Memory B cell (primary cell): ENCODE measurements around the gene DPCD.
A peak's percentile ranks its signal among the peaks of the same experiment; 100 is the strongest.

ENCODE experiments used
- ATAC-seq: fragments of 150-1000 bp; cut with Tn5 transposase; 2 replicates; pipeline ENCODE4 v1.10.0; 2021; ENCODE audit warnings: low read depth, mild to moderate bottlenecking, moderate library complexity
- DNase-seq, 2 donors: peaks; one replicate each; pipeline ENCODE4 v3.0.0; 2022; ENCODE audit warnings: low spot score in 2 of 2
- H3K27ac Mint-ChIP-seq: one replicate; pipeline ENCODE4 v1.8.0; 2022; ENCODE audit warnings: mild to moderate bottlenecking, moderate library complexity, mixed read lengths
- H3K27me3 Mint-ChIP-seq: one replicate; pipeline ENCODE4 v1.8.0; 2022; ENCODE audit warnings: mixed read lengths
- H3K36me3 Mint-ChIP-seq: one replicate; pipeline ENCODE4 v1.8.0; 2022; ENCODE audit warnings: mild to moderate bottlenecking, mixed read lengths
- H3K4me1 Mint-ChIP-seq: one replicate; pipeline ENCODE4 v1.8.0; 2022; ENCODE audit warnings: mixed read lengths
- H3K4me3 Mint-ChIP-seq: one replicate; pipeline ENCODE4 v1.8.0; 2022; ENCODE audit warnings: mild to moderate bottlenecking, moderate library complexity, mixed read lengths
- H3K9me3 Mint-ChIP-seq: one replicate; pipeline ENCODE4 v1.8.0; 2022; ENCODE audit warnings: mixed read lengths

The DPCD gene

DNA sequence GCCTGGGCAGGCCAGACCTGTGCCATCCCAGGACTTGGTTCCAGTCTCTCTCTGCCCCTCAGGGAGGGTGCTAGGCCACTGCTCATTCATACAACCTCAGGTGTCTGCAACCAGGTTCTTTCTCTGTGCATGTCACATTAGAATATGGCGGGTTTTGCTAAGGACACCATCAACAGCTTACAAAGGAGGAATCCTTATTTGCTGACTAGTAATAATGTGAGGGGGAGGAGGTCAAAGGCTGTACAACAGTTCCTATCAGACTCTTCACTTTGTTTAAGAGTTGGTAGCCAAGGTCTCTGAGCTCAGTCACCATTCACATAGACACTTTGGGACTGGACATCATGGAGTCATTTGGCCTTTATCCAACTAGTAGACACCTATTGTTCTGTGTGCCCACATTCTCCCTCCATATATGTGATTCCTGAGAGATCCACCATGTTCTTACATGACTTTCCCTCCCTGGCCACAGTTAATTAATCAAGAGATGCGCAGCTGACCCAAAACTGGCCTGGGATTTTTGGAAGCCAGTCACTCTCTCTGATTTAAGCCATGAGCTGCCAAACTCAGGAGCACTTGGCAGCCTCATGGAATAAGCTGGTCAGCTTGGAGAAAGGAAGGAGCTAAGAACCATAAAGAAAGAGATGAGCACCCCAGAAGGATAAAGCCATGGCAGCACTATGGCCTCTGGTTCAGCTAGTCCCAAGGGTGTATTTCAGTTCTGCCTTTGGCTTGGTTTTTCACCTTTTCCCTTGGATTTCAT lies 51.2 kb downstream of the DPCD start:
- DNase-seq (no peak), ATAC-seq (no peak)
- Mint-ChIP-seq H3K27me3 (no peaks in the 10 kb centered on the region), H3K4me1 (peaks cover 6% of the 10 kb centered on the region), H3K4me3 (no peak overlapping the region), H3K27ac (peak overlapping the region; percentile 13), H3K36me3 (peaks cover 19% of the 10 kb centered on the region), H3K9me3 (no peaks in the 10 kb centered on the region)

DNA sequence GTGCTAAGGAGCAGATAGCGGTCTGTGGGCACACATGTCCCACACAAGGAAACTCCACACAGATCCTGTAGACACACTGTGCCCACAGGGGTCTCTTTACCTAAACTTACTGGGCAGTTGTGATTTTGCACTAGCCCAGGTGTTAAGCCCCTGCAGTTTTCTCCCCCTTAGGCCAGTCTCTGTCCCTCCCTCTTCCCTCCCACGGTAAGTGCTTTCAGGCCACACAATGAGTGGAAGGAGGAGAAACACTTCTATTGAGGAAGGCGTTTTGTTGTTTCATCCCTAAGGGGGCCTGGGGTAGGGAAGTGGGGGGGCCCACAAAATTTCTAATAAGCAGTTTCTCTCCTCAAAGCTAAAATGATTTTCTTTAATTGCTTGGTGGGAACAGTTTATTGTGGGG lies 55.4 kb downstream of the DPCD start:
- no peak overlapping the region for H3K4me3 Mint-ChIP-seq
- ATAC-seq: no peak
- H3K4me1 Mint-ChIP-seq: peaks cover 8% of the 10 kb centered on the region
- no peak overlapping the region for H3K27ac Mint-ChIP-seq
- no peak for DNase-seq
- peaks cover 19% of the 10 kb centered on the region for H3K36me3 Mint-ChIP-seq
- no peaks in the 10 kb centered on the region for H3K27me3 Mint-ChIP-seq
- no peaks in the 10 kb centered on the region for H3K9me3 Mint-ChIP-seq

DNA sequence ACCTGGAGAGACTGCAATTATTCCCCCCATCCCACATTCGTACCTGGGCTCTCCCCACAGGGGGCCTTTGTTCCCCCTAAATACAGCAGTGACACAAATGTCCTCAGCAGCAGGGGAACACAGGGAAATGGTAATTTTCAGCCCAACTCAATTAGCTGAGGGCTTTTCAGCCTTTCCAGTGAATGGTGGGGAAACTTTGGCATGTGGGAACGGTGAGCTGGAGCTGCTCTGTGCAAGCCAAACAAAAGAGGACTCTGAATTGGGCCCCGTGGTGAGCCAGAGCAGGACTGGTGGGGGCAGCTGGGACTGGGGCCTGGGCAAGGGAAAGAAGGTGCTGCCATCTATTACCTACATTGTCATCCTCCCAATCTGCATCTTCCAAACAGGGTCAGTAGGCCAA lies 55.9 kb downstream of the DPCD start:
- Mint-ChIP-seq H3K9me3 (no peaks in the 10 kb centered on the region), H3K27me3 (no peaks in the 10 kb centered on the region), H3K27ac (no peak overlapping the region), H3K4me3 (no peak overlapping the region), H3K36me3 (peaks cover 21% of the 10 kb centered on the region), H3K4me1 (peaks cover 8% of the 10 kb centered on the region)
- DNase-seq: no peak
- ATAC-seq: no peak

DNA sequence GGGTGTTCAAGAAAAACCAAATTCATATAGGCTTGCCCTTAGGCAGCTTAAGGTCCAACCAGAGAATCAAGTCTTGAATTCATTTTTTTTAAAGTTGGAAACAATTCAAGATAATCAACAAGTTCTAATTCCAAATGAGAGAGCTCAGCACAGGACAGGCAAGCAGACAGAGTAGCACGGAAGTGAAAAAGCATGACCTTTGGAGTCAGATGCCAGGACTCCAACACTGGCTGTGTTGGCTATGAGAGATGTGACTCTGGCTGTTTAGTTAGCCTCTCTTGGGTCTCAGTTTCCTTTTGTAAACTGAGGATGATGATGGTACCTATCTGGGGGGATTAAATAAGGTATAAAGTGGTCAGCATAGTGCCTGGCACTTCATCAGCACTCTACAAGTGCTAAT lies 57.5 kb downstream of the DPCD start:
- DNase-seq (no peak), ATAC-seq (no peak)
- Mint-ChIP-seq H3K27ac (peak overlapping the region; percentile 63), H3K4me3 (no peak overlapping the region), H3K27me3 (no peaks in the 10 kb centered on the region), H3K4me1 (peaks cover 8% of the 10 kb centered on the region), H3K36me3 (peaks cover 21% of the 10 kb centered on the region), H3K9me3 (no peaks in the 10 kb centered on the region)

DNA sequence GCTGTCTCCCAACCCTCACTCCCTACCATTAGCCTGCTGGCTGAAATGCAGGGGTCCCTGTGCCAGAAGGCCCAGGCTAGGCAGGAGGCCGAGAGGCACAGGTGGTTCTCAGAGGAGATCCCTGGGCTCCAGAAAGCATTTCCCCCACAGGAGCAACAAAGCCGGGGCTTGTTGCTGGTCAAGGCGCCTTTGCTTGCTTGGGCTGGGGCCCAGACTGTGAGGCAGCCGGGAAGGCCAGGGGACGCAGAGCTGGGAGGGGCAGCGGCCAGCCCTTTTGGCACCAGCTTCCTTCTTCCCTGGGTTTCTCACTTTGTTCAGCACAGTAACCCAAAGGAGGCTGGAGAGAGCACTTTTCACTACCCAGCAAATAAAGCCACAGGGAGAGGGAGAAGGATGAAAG lies 58.2 kb downstream of the DPCD start:
- Mint-ChIP-seq H3K4me1 (peaks cover 8% of the 10 kb centered on the region), H3K4me3 (no peak overlapping the region), H3K27me3 (no peaks in the 10 kb centered on the region), H3K36me3 (peaks cover 20% of the 10 kb centered on the region), H3K27ac (no peak overlapping the region), H3K9me3 (no peaks in the 10 kb centered on the region)
- ATAC-seq (no peak), DNase-seq (no peak)

DNA sequence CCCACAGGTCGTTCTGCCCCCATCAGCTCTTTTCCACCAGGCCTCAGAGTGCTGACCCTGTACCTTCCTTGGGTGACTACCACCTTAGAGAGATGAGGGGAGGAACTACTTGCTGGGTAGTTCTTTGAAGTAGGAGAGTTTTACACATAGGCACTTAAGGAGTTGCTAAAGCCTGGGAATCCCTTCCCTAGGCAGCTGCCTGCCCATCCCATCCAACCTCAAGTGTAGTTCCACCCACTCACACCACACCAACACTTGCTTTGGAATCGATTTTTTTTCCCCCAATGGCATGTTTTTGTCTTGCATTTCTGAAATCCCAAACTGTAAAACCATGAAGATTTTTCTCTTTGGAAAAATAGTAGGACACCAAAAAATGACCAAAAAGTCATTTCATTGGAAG lies 59.1 kb downstream of the DPCD start:
- no peak overlapping the region for H3K4me3 Mint-ChIP-seq
- peaks cover 8% of the 10 kb centered on the region for H3K4me1 Mint-ChIP-seq
- H3K36me3 Mint-ChIP-seq: peaks cover 22% of the 10 kb centered on the region
- no peak overlapping the region for H3K27ac Mint-ChIP-seq
- H3K9me3 Mint-ChIP-seq: no peaks in the 10 kb centered on the region
- DNase-seq: no peak
- no peaks in the 10 kb centered on the region for H3K27me3 Mint-ChIP-seq
- no peak for ATAC-seq

DNA sequence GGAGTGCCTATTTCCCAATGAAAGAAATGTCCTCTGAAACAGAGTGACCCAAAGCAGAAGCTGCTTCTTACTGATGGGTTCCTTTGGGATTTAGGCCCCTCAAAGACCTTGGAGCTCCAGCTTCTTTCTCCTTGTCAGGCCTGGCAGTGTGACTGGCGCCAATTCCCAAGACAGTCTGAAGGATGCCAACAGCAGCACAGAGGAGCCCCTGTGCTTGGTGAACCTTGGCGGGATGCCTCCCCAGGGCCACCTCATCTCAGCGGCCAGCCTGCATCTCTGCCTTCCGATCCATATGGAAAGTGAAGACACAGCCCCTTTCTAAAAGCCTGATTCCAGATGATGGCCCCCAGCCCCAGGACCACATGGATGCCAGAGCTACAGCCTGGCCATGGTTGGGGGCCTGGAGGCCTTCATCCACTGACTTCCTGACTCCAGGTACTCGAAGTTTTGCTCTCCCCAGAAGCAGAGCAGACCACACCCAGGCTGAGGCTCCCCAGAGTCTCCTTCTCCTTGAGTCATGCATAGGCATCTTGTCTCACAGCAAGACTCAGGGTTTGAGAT lies 61.5 kb downstream of the DPCD start:
- no peaks in the 10 kb centered on the region for H3K27me3 Mint-ChIP-seq
- no peak for DNase-seq
- peaks cover 5% of the 10 kb centered on the region for H3K4me1 Mint-ChIP-seq
- H3K27ac Mint-ChIP-seq: no peak overlapping the region
- peaks cover 18% of the 10 kb centered on the region for H3K36me3 Mint-ChIP-seq
- no peaks in the 10 kb centered on the region for H3K9me3 Mint-ChIP-seq
- H3K4me3 Mint-ChIP-seq: no peak overlapping the region
- no peak for ATAC-seq

DNA sequence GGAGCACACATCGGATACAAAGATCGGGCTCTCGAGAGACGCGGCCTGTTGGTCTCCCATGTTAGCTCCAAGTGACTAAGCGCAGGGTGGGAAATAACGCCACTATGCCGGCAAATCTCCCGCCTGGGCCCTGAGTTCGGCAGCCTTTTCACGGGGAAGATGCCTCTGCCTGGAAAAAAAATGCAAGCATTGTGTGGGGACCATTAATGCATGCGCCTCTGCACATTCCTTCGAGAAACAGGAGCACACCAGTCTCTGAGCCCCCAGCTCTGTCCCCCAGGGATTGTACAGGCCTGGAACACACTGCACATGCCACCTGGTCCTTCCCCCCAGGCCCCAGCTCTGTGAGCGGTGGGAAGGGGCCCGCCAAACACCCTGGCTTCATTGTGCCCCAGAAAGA lies 62.7 kb downstream of the DPCD start:
- peaks cover 3% of the 10 kb centered on the region for H3K4me1 Mint-ChIP-seq
- H3K27me3 Mint-ChIP-seq: no peaks in the 10 kb centered on the region
- DNase-seq (no peak), ATAC-seq (no peak)
- no peaks in the 10 kb centered on the region for H3K9me3 Mint-ChIP-seq
- H3K4me3 Mint-ChIP-seq: no peak overlapping the region
- peaks cover 24% of the 10 kb centered on the region for H3K36me3 Mint-ChIP-seq
- no peak overlapping the region for H3K27ac Mint-ChIP-seq

DNA sequence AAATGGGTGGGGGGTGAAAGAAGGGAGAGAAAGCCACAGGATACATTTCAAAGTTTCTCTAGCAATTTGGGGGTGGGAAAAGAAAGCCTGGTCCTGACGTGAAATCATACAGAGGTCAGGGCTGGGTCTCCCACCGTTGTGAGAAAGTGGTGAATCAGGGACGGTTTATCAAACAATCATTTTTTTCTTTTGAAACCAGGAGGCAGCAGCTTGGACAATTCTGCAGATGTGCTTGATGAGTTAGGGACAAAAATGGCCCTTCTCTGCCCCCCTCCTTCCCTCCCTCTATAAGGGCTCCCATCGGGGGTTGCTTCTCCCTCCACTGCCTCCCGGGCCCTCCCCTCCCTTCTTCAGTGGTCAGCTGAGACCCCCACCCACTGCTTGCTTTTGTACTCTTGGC lies 63.2 kb downstream of the DPCD start:
- Mint-ChIP-seq H3K27me3 (no peaks in the 10 kb centered on the region), H3K4me3 (no peak overlapping the region), H3K27ac (no peak overlapping the region), H3K36me3 (peaks cover 29% of the 10 kb centered on the region), H3K4me1 (peaks cover 3% of the 10 kb centered on the region), H3K9me3 (no peaks in the 10 kb centered on the region)
- no peak for ATAC-seq
- DNase-seq: no peak

DNA sequence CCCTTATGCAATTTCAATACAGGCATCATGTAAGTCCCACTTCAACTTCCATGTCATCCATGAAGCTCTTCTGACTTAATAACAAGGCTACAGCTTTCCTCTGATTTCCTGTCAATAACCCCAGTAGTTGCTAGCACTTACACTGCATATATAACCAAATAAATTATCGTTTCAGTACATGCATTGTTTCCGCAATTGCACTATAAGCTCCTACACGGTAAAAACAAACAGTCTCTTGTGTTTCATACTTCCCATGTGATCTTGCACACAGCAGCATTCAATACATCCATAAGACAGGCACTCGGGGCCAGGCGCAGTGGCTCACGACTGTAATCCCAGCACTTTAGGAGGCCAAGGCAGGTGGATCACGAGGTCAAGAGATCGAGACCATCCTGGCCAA lies 65.4 kb downstream of the DPCD start:
- Mint-ChIP-seq H3K36me3 (peaks cover 35% of the 10 kb centered on the region), H3K9me3 (no peaks in the 10 kb centered on the region), H3K27ac (no peak overlapping the region), H3K4me1 (peaks cover 5% of the 10 kb centered on the region), H3K4me3 (no peak overlapping the region), H3K27me3 (no peaks in the 10 kb centered on the region)
- DNase-seq (no peak), ATAC-seq (no peak)

DNA sequence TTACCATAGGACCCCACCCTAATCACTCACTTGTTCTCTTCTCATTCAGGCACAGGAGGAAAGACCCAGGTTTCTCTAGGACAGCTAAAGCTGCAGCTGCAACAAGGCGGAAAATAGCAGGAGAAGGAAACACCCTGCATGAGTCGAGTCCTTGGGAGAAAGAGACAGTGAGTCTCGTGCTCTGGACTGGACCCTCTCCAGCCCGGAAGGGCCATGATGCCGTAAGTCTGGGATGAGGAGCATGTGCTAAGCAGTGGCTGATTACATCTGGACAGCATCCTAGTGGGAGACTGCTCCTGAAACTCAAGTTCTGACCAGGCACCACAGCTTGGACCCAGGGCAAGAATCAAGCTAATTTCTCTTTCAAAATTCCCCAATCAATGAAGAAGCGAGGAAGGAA lies 67.4 kb downstream of the DPCD start:
- H3K27ac Mint-ChIP-seq: peak overlapping the region; percentile 62
- H3K4me1 Mint-ChIP-seq: peaks cover 2% of the 10 kb centered on the region
- H3K4me3 Mint-ChIP-seq: no peak overlapping the region
- no peaks in the 10 kb centered on the region for H3K9me3 Mint-ChIP-seq
- no peak for DNase-seq
- no peak for ATAC-seq
- H3K36me3 Mint-ChIP-seq: peaks cover 31% of the 10 kb centered on the region
- no peaks in the 10 kb centered on the region for H3K27me3 Mint-ChIP-seq

DNA sequence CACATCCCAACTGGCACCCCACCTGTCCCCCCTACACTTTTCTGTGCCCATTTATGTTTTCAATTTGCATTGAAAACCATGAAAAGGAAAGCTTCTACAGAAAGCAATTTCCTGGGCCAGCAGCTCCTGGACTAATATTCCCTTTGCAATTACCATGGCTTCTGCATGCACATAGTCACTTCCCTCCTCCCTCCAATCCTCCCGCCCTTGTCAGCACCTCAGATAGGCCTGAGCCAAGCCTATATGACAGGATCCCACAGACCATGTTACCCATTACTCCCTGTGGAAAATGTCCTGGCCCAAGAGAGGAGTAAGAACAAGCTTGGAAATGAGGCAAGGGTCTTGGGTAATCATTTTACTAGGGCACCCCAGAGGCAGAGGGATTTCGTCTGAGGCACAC lies 68.8 kb downstream of the DPCD start:
- no peak overlapping the region for H3K27ac Mint-ChIP-seq
- DNase-seq: no peak
- H3K27me3 Mint-ChIP-seq: no peaks in the 10 kb centered on the region
- H3K4me1 Mint-ChIP-seq: peaks cover 5% of the 10 kb centered on the region
- no peak for ATAC-seq
- H3K36me3 Mint-ChIP-seq: peaks cover 37% of the 10 kb centered on the region
- H3K4me3 Mint-ChIP-seq: no peak overlapping the region
- no peaks in the 10 kb centered on the region for H3K9me3 Mint-ChIP-seq

DNA sequence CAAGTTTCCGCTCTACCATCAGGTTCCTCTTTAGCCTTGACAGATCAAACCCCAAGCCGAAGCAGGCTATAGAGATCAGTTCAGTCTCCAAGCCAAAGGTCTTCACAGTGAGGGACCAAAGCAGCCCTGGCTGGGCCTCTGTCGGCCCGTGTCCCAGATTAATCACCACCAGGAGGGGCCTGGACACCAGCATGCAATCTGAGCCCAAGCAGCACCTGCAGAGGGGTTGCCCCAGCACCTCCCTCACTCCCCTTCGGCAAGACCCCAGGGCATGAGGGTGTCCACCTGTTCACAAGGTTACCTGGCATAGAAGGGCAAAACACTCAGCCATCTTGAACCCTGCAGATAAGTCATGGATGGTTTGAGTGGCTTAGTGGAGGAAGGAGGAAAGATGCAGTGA lies 70.9 kb downstream of the DPCD start:
- Mint-ChIP-seq H3K27me3 (no peaks in the 10 kb centered on the region), H3K9me3 (no peaks in the 10 kb centered on the region), H3K4me1 (peaks cover 5% of the 10 kb centered on the region), H3K4me3 (no peak overlapping the region), H3K27ac (no peak overlapping the region), H3K36me3 (peaks cover 48% of the 10 kb centered on the region)
- no peak for DNase-seq
- ATAC-seq: no peak
